Measurements from ENCODE around the gene BOC. TPM values are rescaled to one million over a fixed set of nuclear protein-coding genes. Genes with fewer than 3 reads are reported as not detected.

Gene BOC
- total RNA-seq, 2 donors from 2014 or later, result 0.66 TPM; not detected in 1

DNA sequence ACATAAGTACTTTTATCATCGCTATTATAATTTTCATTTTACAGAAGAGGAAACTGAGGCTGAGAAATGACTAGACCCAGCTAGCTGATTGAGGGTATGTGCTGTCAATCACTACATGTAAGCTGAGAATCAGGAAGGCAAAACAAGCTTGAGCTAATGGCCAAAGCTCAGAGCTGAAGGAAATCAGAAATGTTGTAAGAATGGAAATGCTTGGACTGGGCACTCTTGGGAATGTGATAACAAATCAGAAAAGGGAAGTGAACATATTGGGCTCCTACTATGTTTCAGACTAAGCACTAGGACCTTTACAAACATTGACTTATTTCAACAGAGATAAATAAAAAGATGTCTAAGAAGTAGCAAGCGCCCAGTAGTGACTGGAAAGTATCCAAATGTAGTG is 33.8 kb upstream of the BOC start:
- H3K9me3 Mint-ChIP-seq, result no peaks in the 10 kb centered on the region
- ATAC-seq (replicated peaks), result no peak

DNA sequence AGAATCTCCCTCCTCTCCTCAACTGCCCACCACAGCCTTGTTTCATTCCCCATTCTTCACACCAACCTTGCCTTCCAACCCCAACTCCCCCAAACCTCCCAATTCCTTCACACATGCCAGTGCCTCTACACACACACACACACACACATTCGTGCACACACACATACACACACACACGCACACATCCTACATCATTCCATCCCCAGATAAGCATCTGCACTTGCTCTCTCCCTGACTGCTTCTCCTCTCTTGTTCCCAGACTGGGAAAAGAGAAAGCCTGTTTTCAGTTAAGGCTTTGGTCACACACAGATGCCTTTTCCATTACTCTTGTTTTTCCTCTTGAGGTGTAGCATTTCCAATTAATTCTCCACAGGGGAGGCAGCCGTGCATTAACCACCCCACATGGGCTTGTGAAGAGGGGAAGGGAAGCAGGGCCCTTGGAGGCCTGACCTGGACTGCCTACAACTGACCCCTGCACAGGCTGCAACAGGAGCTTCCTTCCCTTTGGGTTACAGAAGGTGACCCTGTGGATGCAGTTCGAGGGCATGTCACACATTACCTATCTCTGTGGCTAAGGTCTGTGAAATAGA is 32.0 kb upstream of the BOC start:
- no peak overlapping the region for H3K27ac Mint-ChIP-seq
- H3K4me1 Mint-ChIP-seq, result no peaks in the 10 kb centered on the region
- H3K27me3 Mint-ChIP-seq, result no peaks in the 10 kb centered on the region
- H3K4me3 Mint-ChIP-seq, result no peak overlapping the region
- no peaks in the 10 kb centered on the region for H3K9me3 Mint-ChIP-seq
- no peaks in the 10 kb centered on the region for H3K36me3 Mint-ChIP-seq (ENCODE audit: low read depth)
- ATAC-seq (replicated peaks), result no peak

More for the DNA sequence above, 33.8 kb upstream of the BOC start:
- no peak overlapping the region for H3K4me3 Mint-ChIP-seq
- H3K27me3 Mint-ChIP-seq, result peaks cover under 1% of the 10 kb centered on the region
- H3K36me3 Mint-ChIP-seq (ENCODE audit: low read depth), result no peaks in the 10 kb centered on the region
- no peaks in the 10 kb centered on the region for H3K4me1 Mint-ChIP-seq
- H3K27ac Mint-ChIP-seq, result no peak overlapping the region

DNA sequence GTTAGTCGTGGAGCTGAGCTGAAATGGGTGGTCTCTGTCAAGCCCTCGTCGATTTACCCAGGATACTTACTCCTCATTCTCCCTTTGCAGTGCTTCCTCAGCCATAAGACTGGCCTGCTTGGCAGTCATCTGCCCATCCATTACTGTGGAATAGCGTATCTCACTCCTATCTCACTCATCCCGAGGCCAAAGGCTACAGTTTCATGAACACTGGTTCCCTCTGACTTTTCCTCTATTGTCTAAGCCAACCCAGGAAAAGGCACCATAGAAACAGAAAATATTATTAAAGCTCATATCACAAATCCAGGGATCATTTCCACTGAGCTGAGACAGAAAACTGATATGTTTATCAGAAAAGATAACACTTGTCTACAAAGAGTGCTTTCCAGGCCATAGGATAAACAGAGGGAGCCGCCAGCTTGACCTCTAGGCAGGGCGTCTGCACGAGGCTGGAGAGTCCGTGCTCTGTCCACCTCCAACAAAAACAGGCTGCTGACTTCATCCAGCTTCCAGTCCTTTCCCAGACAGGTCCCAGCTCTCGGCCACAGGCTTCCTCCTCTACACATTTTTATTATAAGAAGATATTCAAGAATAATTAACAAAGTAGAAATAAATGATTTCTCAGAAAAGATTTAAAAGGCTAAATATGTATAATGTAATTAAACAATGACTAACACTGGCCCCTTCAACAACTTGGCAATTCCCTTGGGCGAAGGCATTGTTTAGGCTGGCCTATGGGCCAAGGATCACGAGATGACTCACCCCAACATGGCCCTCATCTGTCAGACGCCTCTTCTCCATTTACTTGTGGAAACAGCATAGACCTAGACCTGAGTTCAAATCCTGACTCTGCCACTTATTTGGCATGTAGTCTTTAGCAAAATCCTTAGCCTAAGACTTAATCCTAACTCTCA is 27.4 kb upstream of the BOC start:
- Mint-ChIP-seq H3K27ac (no peak overlapping the region), H3K36me3 (ENCODE audit: low read depth) (no peaks in the 10 kb centered on the region), H3K4me3 (no peak overlapping the region), H3K4me1 (no peaks in the 10 kb centered on the region), H3K27me3 (no peaks in the 10 kb centered on the region), H3K9me3 (peaks cover 8% of the 10 kb centered on the region)
- ATAC-seq (replicated peaks), result no peak

DNA sequence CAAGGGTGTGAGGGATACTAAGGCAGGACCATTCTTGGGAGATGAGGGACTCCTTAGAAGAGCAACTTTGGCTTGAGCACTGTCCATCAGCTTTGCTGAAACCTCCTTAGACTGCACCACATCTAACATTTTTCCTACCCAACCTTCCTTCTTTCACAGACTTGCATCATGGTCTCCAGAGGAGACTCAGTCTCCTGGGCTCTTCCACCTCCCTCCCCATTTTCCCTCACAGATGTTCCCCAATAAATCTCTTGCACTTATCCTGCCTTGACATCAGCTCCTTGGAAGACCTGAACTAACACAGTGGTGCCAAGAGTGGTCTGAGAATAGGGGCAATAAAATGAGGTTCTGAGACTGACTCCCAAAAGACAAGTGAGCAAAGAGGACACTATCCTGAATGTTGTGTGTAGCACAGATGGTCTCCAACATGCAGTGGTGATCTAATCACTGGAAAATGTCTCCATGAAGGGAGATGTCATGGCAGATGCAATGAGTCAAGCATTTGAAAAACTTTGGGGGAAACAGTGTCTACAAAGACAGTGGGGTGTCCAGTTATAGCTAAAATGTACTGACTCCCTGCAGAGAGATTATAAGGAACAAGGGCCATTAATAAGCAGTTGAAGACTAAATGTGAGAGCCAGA is 26.0 kb upstream of the BOC start:
- H3K27ac Mint-ChIP-seq, result no peak overlapping the region
- no peaks in the 10 kb centered on the region for H3K27me3 Mint-ChIP-seq
- peaks cover 8% of the 10 kb centered on the region for H3K9me3 Mint-ChIP-seq
- no peak for ATAC-seq (replicated peaks)
- no peaks in the 10 kb centered on the region for H3K4me1 Mint-ChIP-seq
- H3K36me3 Mint-ChIP-seq (ENCODE audit: low read depth), result no peaks in the 10 kb centered on the region
- no peak overlapping the region for H3K4me3 Mint-ChIP-seq

DNA sequence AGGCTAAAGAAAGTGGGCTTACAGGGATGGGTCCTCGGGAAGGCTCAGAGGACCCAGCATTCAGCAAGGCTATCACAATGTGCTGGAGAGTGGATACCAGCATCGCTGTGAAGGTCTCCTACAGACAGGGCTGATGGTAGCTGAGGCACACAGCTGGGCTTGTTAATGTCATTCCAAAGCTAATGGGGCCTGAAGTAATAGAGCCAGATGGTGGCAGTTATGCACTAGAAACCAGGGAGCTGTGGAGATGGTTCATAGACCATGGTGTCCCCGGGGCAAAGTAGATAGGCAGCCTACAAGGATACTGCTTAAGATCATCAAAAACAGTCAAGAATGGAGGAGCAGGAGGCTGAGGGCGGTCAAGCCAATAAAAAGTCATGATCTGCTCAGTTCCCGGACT is 24.8 kb upstream of the BOC start:
- H3K4me1 Mint-ChIP-seq, result no peaks in the 10 kb centered on the region
- no peak overlapping the region for H3K4me3 Mint-ChIP-seq
- no peaks in the 10 kb centered on the region for H3K27me3 Mint-ChIP-seq
- H3K36me3 Mint-ChIP-seq (ENCODE audit: low read depth), result no peaks in the 10 kb centered on the region
- H3K27ac Mint-ChIP-seq, result no peak overlapping the region
- H3K9me3 Mint-ChIP-seq, result peaks cover 8% of the 10 kb centered on the region
- ATAC-seq (replicated peaks), result no peak

DNA sequence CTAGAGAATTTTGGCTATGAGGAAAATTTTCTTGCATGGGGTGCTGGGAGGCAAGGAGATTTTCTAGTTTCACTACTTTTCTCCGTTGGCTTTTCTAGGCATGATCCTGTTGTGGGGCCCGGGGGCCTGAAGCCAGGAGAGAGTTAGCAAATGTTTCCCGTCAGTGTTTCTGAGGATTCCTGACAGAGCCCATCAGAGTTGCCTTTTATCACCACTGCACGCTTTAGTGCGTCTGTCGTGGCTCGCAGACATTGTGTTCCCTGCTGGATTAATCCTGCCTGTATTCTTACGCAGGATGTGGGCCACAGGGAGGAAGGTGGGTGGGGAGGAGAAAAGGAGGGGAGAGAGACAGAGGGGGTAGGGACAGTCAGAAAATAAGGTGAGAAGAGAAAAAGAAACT is 18.1 kb upstream of the BOC start:
- no peak overlapping the region for H3K4me3 Mint-ChIP-seq
- H3K4me1 Mint-ChIP-seq, result no peaks in the 10 kb centered on the region
- H3K36me3 Mint-ChIP-seq (ENCODE audit: low read depth), result no peaks in the 10 kb centered on the region
- peaks cover 3% of the 10 kb centered on the region for H3K9me3 Mint-ChIP-seq
- no peaks in the 10 kb centered on the region for H3K27me3 Mint-ChIP-seq
- ATAC-seq (replicated peaks), result no peak
- no peak overlapping the region for H3K27ac Mint-ChIP-seq

DNA sequence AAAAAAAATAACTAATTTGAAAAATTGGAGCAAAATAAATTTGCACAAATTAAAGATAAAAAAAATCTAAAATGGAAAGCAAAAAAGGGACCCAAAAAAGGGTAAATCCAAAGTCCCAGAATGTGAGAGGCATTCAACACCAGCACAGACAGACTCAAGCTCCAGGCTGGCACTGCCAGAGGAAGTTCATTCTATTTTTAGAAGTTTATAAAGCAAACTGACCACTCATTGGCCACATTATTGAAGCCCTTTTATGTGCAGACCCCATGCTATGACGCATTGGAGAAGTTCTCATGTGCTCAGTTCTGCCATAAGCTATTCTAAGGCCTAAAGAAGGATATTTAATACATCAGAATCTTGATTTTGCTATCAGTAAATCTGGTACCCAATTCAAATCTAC is 17.6 kb upstream of the BOC start:
- Mint-ChIP-seq H3K27ac (no peak overlapping the region), H3K4me1 (no peaks in the 10 kb centered on the region), H3K27me3 (no peaks in the 10 kb centered on the region), H3K36me3 (ENCODE audit: low read depth) (no peaks in the 10 kb centered on the region), H3K9me3 (no peaks in the 10 kb centered on the region), H3K4me3 (no peak overlapping the region)
- no peak for ATAC-seq (replicated peaks)

DNA sequence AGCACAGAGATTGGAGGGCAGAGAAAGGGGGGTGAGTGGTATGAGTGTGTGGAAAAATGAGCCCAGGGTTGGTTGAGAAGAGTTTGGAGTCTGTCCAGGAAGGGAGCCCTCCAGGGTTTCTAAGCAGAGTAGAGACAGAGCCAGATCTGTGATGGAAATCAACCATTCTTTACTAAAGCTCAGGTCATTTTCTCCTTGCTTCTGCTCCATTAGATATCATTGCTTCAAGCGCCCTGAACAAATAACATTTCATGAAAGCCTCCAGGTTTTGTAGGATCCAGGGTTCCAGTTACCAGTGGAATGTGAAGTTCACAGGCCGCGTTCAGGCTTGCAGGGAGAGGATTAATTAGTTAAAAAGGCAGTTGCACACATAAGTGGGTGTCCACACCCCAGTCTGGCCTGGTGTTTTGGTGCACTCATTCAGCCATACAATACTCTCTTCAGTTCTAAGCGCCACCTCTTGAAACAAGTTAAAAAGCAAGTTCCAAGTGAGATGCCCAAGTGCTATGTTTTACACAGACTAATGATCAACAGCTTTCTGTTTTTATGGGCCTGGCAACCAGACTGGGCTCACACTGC is 16.4 kb upstream of the BOC start:
- no peak for ATAC-seq (replicated peaks)
- Mint-ChIP-seq H3K4me1 (no peaks in the 10 kb centered on the region), H3K36me3 (ENCODE audit: low read depth) (no peaks in the 10 kb centered on the region), H3K4me3 (no peak overlapping the region), H3K27me3 (no peaks in the 10 kb centered on the region), H3K27ac (no peak overlapping the region), H3K9me3 (no peaks in the 10 kb centered on the region)

DNA sequence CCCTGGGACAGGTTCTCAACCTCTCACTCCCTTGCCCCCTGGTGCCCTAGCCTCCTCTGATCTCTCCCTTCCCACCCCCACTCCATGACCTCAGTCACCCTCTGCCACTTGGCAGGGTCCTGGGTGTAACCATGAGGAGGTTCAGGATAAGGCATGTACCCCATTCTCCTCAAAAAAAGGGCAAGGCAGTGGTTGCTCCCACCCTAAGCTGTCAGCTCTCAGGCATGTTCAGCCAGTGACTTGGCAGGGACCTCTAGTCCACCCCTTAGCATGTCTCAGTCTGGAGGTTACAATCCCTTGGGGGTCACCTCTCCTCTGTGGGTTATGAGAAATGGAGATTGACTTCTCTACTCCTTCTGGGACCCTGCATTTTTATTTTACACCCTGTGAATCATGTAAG is 11.0 kb upstream of the BOC start:
- H3K9me3 Mint-ChIP-seq, result peaks cover 4% of the 10 kb centered on the region
- ATAC-seq (replicated peaks), result no peak
- H3K4me3 Mint-ChIP-seq, result no peak overlapping the region
- H3K36me3 Mint-ChIP-seq (ENCODE audit: low read depth), result no peaks in the 10 kb centered on the region
- peaks cover 9% of the 10 kb centered on the region for H3K27me3 Mint-ChIP-seq
- no peak overlapping the region for H3K27ac Mint-ChIP-seq
- H3K4me1 Mint-ChIP-seq, result no peaks in the 10 kb centered on the region

DNA sequence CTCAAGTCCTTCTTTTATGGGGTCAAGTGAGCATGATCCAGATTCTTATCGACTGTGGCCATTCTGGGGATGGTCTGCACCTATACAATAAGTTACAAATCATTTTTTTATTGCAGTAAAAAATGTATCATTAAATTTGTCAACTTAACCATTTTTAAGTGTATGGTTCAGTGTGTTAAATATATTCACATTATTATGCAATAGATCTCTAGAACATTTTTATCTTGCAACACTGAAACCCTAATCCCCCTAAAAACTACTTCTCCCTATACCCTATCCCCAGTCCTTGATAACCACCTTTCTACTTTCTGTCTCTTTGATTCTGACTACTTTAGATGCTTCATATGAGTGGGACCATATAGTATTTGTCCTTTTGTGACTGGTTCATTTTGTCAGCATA is 10.4 kb upstream of the BOC start:
- Mint-ChIP-seq H3K4me3 (no peak overlapping the region), H3K4me1 (no peaks in the 10 kb centered on the region), H3K9me3 (peaks cover 4% of the 10 kb centered on the region), H3K36me3 (ENCODE audit: low read depth) (no peaks in the 10 kb centered on the region), H3K27ac (no peak overlapping the region), H3K27me3 (peaks cover 9% of the 10 kb centered on the region)
- ATAC-seq (replicated peaks), result no peak

DNA sequence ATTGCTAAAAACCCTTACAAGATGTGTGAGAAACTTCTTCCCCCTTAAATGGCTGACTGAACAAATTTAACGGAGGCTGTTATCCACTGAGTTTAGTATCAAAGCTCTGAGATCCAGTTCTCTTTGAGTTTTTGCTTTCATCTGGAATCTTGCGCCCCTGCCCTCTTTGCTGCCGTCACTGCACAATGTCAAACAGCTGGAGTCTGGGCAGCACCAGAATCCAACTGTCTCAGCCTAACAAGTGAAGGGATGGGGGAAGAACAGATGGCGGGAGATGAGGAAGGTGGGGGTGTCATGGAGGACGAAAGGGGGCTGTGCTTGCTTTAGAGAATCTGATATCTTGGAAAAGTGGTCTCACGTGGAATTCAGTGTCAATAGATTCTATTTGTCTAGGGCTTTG is 7.0 kb upstream of the BOC start:
- no peaks in the 10 kb centered on the region for H3K36me3 Mint-ChIP-seq (ENCODE audit: low read depth)
- peaks cover 30% of the 10 kb centered on the region for H3K27me3 Mint-ChIP-seq
- no peaks in the 10 kb centered on the region for H3K4me1 Mint-ChIP-seq
- peaks cover 4% of the 10 kb centered on the region for H3K9me3 Mint-ChIP-seq
- ATAC-seq (replicated peaks), result no peak
- no peak overlapping the region for H3K27ac Mint-ChIP-seq
- no peak overlapping the region for H3K4me3 Mint-ChIP-seq

DNA sequence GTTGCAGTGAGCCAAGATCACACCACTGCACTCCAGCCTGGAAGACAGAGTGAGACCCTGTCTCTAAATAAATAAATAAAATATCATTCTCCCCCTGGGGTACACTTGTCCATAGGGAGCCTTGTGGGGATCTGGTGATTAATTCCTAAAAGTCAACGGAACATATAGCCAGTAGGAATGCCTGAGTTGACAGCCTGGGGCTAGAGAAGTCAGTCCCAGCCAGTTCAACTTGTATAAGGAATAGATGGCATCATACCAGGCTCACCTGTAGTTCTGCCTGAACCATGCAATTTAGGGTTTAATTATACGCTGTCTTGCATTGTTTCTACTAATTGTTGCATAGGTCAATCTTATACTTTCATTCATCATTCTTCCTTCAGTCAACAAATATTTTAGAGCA is 5.9 kb upstream of the BOC start:
- peaks cover 4% of the 10 kb centered on the region for H3K9me3 Mint-ChIP-seq
- H3K4me3 Mint-ChIP-seq, result no peak overlapping the region
- no peaks in the 10 kb centered on the region for H3K4me1 Mint-ChIP-seq
- no peaks in the 10 kb centered on the region for H3K36me3 Mint-ChIP-seq (ENCODE audit: low read depth)
- ATAC-seq (replicated peaks), result no peak
- peaks cover 38% of the 10 kb centered on the region for H3K27me3 Mint-ChIP-seq
- H3K27ac Mint-ChIP-seq, result no peak overlapping the region

DNA sequence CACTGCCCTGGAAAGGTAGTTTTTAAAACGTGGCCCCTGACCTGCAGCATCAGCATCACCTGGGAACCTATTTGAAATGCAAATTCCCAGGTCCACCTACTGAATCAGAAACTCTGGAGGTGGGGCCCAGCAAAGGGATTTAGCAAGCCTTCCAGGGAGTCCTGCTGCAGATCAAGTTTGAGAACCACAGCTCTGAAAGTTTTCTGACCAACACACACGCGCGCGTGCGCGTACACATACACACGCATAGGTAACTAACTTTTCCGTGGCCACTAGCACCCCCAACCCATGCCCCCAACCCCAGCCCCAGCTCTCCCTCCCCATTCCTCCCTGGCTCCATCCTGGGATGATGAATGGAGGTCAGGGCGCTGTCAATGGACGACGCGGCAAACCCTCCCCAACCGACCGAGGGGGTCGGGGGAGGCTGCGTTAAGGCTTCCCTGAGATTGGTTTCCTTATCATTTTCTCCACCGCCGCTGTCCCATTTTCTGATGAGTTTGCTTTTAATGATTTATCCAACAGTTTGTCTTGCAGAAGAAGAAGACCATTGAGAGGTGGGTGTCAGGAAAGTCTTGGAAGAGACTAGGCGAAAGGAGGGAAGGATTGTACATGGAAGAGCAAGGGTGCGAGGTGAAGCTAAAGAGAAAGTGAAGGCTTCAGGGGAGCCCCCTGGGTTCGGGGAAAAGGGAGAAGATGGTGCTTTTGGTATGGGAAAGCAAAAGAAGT is 590 bp upstream of the BOC start:
- Mint-ChIP-seq H3K36me3 (ENCODE audit: low read depth) (peaks cover 6% of the 10 kb centered on the region), H3K4me1 (peaks cover 9% of the 10 kb centered on the region), H3K4me3 (peak overlapping the region; percentile 68), H3K27ac (no peak overlapping the region), H3K27me3 (peaks cover 66% of the 10 kb centered on the region), H3K9me3 (no peaks in the 10 kb centered on the region)
- no peak for ATAC-seq (replicated peaks)

DNA sequence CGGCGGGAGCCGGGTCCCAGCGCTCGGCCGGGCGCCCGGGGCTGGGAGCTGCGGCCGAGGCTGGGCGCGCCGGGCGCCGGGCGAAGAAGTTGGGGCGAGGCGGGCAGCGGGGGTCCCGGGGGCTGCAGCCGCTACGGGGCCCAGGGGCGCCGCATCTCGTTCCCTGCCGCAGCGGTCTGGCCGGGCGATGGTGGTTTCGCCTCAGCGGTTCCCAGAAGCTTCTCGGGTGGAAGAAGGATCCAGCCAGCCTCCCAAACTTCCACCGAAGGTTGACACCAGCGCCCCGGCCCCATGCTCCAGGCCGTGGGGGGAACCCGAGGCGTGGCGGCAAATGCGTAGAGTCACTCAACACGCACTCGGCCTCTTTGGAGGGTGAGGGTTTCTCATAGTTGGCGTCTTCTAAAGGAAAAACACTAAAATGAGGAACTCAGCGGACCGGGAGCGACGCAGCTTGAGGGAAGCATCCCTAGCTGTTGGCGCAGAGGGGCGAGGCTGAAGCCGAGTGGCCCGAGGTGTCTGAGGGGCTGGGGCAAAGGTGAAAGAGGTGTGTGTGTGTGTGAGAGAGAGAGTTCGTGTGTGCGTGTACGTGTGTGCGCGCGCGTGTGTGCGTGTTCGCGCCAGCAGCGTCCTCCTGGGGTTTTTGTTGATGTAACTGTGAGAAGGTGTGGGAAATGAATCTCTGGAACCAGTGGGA is 940 bp downstream of the BOC start:
- peak; percentile 16 for ATAC-seq (replicated peaks)
- peaks cover 9% of the 10 kb centered on the region for H3K4me1 Mint-ChIP-seq

More for the DNA sequence above, 940 bp downstream of the BOC start:
- Mint-ChIP-seq H3K27ac (no peak overlapping the region), H3K4me3 (peak overlapping the region; percentile 23), H3K9me3 (no peaks in the 10 kb centered on the region), H3K36me3 (ENCODE audit: low read depth) (peaks cover 6% of the 10 kb centered on the region), H3K27me3 (peaks cover 65% of the 10 kb centered on the region)

Data from activated T-helper 17 cell treated with anti-CD3 and anti-CD28 coated beads, Interleukin-2, amount 50 U/mL, for 72 hours (primary cell).